Left lung (tissue), 10 donors: ENCODE measurements around the gene GOLGA8O. TPM values are rescaled to one million over a fixed set of nuclear protein-coding genes. Genes with fewer than 3 reads are reported as not detected.
A peak's percentile ranks its signal among the peaks of the same experiment; 100 is the strongest.
"Not testable (repeated sequence)": the region's sequence is repeated elsewhere in the genome, so short reads cannot be mapped to it uniquely, and the experiment has no call there.

ENCODE experiments used
- ATAC-seq: fragments of 200-7000 bp; cut with Tn5 transposase; one replicate; pipeline ENCODE4 v1.9.1; 2020; ENCODE audit warnings: moderate library complexity
- DNase-seq, 4 donors: peaks; one replicate each; pipeline ENCODE4 v3.0.0-alpha.2; 2013 to 2020
- H3K27ac ChIP-seq, 2 donors: fragments of 200-600 bp; sonication (generic) in 1 of 2; one replicate each; pipeline versions ENCODE4 v1.5.0 to v1.8.0; 2020 to 2021
- H3K27me3 ChIP-seq, 2 donors: fragments of 200-600 bp; sonication (generic) in 1 of 2; one replicate each; pipeline versions ENCODE4 v1.5.0 to v1.8.0; 2020 to 2021
- H3K36me3 ChIP-seq, 2 donors: fragments of 200-600 bp; sonication (generic) in 1 of 2; one replicate each; pipeline versions ENCODE4 v1.5.0 to v1.8.0; 2020 to 2021
- H3K4me1 ChIP-seq, 2 donors: fragments of 200-600 bp; one replicate each; pipeline ENCODE4 v1.8.0; 2021
- H3K4me3 ChIP-seq, 2 donors: fragments of 200-600 bp; sonication (generic) in 1 of 2; one replicate each; pipeline versions ENCODE4 v1.5.0 to v1.8.0; 2020 to 2021; ENCODE audit warnings: mild to moderate bottlenecking in 1 of 2
- H3K9me3 ChIP-seq, 2 donors: fragments of 200-600 bp; sonication (generic) in 1 of 2; one replicate each; pipeline versions ENCODE4 v1.5.0 to v1.8.0; 2020 to 2021
- CTCF ChIP-seq, 2 donors: fragments of 200-600 bp; sonication (generic) in 1 of 2; IDR thresholded peaks; one replicate each; pipeline versions ENCODE4 v1.5.0 to v1.8.0; 2021; ENCODE audit warnings: antibody characterized with exemption in 2 of 2
- intact Hi-C, 2 donors: fragments of 100-400 bp; cut with DNase I; formaldehyde crosslinking; loops; one replicate each; pipeline versions ENCODE4 v1.11.2 to v1.14.2; 2022
- polyA plus RNA-seq, 6 donors: library from polyadenylated mRNA; unstranded; fragments of 120-200 nt; gene quantifications; one replicate each; pipeline ENCODE4 v1.2.1, GENCODE V29; 2013; ENCODE audit not compliant: insufficient read length in 6 of 6
- total RNA-seq, 2 donors: library from RNA; stranded (reverse); fragmentation: NEBNext Ultra II Directional; extraction: Animal tissue kit (Norgen Biotek cat#: 25700); gene quantifications; one replicate each; pipeline ENCODE4 v1.2.1, GENCODE V29; 2021
- donor health status: DM: no; HTN: yes; CAD: no.
- donor health status: DM: no; HTN: no; CAD: no.

GOLGA8O gene
- total and polyA plus RNA-seq, 8 donors: 0.27 to 2.0 (median 1.2) TPM; not detected in 3

GRCh38 chr15:32407903-32408302 lies 47.5 kb downstream of the GOLGA8O start:
- H3K9me3 ChIP-seq, H3K4me3 ChIP-seq, H3K36me3 ChIP-seq, H3K27me3 ChIP-seq, H3K27ac ChIP-seq, DNase-seq, H3K4me1 ChIP-seq, intact Hi-C loops: not testable (repeated sequence)
- peak; percentile 23 for ATAC-seq
- peak in 1 of 2 donors; percentile 12 for TF ChIP-seq CTCF (IDR thresholded peaks at IDR 0.05)

DNA sequence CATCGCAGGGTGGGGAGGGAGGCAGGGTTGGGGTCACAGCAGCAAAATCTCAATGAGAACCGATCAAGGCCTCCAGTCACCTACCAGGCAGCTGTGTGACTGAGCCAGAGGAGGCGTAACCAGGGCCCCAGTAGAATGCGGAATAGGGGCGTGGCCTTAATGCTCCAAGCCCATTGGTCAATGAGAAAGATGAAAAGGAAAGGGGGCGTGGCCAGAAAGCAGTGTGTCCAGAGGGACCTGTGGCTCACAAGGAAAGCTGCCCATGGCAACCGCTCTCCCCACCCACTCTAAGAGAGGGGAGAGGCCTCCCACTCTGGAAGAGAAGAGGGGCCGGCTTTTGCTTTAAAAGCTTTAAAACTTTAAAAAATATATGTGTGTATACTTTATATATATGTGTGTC lies 52.2 kb downstream of the GOLGA8O start, which contains the start of gene GOLGA8K:
Gene GOLGA8K, minus strand, starts transcription at position 101 of the 400 bp plus-strand sequence. Its CDS starts 98 bp downstream, at position 3.
- intact Hi-C loops, H3K27me3 ChIP-seq, H3K9me3 ChIP-seq, H3K4me3 ChIP-seq, H3K4me1 ChIP-seq, DNase-seq, ATAC-seq, H3K27ac ChIP-seq, H3K36me3 ChIP-seq: not testable (repeated sequence)

GRCh38 chr15:32396522-32396921 lies 58.9 kb downstream of the GOLGA8O start:
- H3K4me3 ChIP-seq, DNase-seq, H3K9me3 ChIP-seq, H3K27ac ChIP-seq, H3K36me3 ChIP-seq, H3K4me1 ChIP-seq, ATAC-seq, H3K27me3 ChIP-seq, intact Hi-C loops: not testable (repeated sequence)

Other genes with a start within 250 kb of the GOLGA8O start
- 1 to 10 TPM in 1 of 2 donors, under 1 TPM in 1; 0.90 to 1.4 TPM for gene GOLGA8K, start 52.3 kb downstream of the GOLGA8O start, total RNA-seq
- gene GOLGA8K, start 52.3 kb downstream of the GOLGA8O start, polyA plus RNA-seq: 1 to 10 TPM; 2.8 to 5.6 (median 3.5) TPM
- 1 to 10 TPM; 7.4 to 9.6 TPM for gene GOLGA8N, start 137.8 kb upstream of the GOLGA8O start, total RNA-seq
- 10 to 100 TPM; 24.0 to 39.4 (median 34.0) TPM for gene GOLGA8N, start 137.8 kb upstream of the GOLGA8O start, polyA plus RNA-seq
- 10 to 100 TPM in 1 of 2 donors, 1 to 10 TPM in 1; 7.3 to 11.7 TPM for gene ARHGAP11A, start 159.9 kb upstream of the GOLGA8O start, total RNA-seq
- 10 to 100 TPM; 26.2 to 65.7 (median 34.0) TPM for gene ARHGAP11A, start 159.9 kb upstream of the GOLGA8O start, polyA plus RNA-seq
- gene SCG5, start 186.1 kb upstream of the GOLGA8O start, total RNA-seq: 10 to 100 TPM in 1 of 2 donors, under 1 TPM in 1; 0.73 to 10.8 TPM
- gene SCG5, start 186.1 kb upstream of the GOLGA8O start, polyA plus RNA-seq: 10 to 100 TPM in 2 of 6 donors, 1 to 10 TPM in 4; 6.0 to 12.7 (median 7.7) TPM